Parathyroid adenoma (tissue), 2 donors: ENCODE data around the gene SERF2.

Source experiments
- H2AFZ ChIP-seq: fragments of 300-600 bp; sonication (generic); one replicate; pipeline ENCODE4 v1.7.0; 2017; ENCODE audit warnings: antibody characterized with exemption, mild to moderate bottlenecking
- H3K27ac ChIP-seq: fragments of 300-600 bp; sonication (generic); one replicate; pipeline ENCODE4 v1.7.0; 2017
- H3K27me3 ChIP-seq: fragments of 300-600 bp; sonication (generic); one replicate; pipeline ENCODE4 v1.7.0; 2017; ENCODE audit warnings: low read length; ENCODE audit not compliant: control insufficient read depth, insufficient read depth
- H3K36me3 ChIP-seq: fragments of 300-600 bp; sonication (generic); one replicate; pipeline ENCODE4 v1.7.0; 2017; ENCODE audit warnings: low read length; ENCODE audit not compliant: control insufficient read depth, insufficient read depth
- H3K4me1 ChIP-seq: fragments of 300-600 bp; sonication (generic); one replicate; pipeline ENCODE4 v1.7.0; 2017; ENCODE audit warnings: control low read depth
- H3K4me2 ChIP-seq: fragments of 300-600 bp; sonication (generic); one replicate; pipeline ENCODE4 v1.7.0; 2017; ENCODE audit warnings: low read length
- H3K4me3 ChIP-seq: fragments of 300-600 bp; sonication (generic); one replicate; pipeline ENCODE4 v1.7.0; 2017; ENCODE audit warnings: low read depth, low read length
- H3K79me2 ChIP-seq: fragments of 300-600 bp; sonication (generic); one replicate; pipeline ENCODE4 v1.7.0; 2017; ENCODE audit warnings: control low read depth
- H3K9ac ChIP-seq: fragments of 300-600 bp; sonication (generic); one replicate; pipeline ENCODE4 v1.7.0; 2017; ENCODE audit warnings: mild to moderate bottlenecking
- H3K9me3 ChIP-seq: fragments of 300-600 bp; sonication (generic); one replicate; pipeline ENCODE4 v1.7.0; 2017; ENCODE audit warnings: low read length; ENCODE audit not compliant: control insufficient read depth
- CTCF ChIP-seq: fragments of 300-600 bp; sonication (generic); IDR thresholded peaks from one replicate; pipeline ENCODE4 v1.7.0; 2017; ENCODE audit warnings: antibody characterized with exemption, mild to moderate bottlenecking
- donor health status: primary hyperparathyroidism.

Gene SERF2

GRCh38 chr15:43771816-43772215 lies 20.3 kb upstream of the SERF2 start:
- H3K9me3 ChIP-seq: no peaks in the 10 kb centered on the region
- H3K79me2 ChIP-seq: no peaks in the 10 kb centered on the region
- no peak overlapping the region for H3K4me2 ChIP-seq
- no peak for TF ChIP-seq CTCF
- H3K4me3 ChIP-seq: no peak overlapping the region
- H3K27ac ChIP-seq: no peak overlapping the region
- no peaks in the 10 kb centered on the region for H3K27me3 ChIP-seq
- H2AFZ ChIP-seq: no peak overlapping the region
- H3K36me3 ChIP-seq: no peaks in the 10 kb centered on the region
- H3K9ac ChIP-seq: no peak overlapping the region
- no peaks in the 10 kb centered on the region for H3K4me1 ChIP-seq

GRCh38 chr15:43772624-43773023 lies 19.5 kb upstream of the SERF2 start:
- Histone ChIP-seq H3K79me2 (no peaks in the 10 kb centered on the region), H3K9ac (no peak overlapping the region), H3K4me2 (no peak overlapping the region), H3K4me3 (no peak overlapping the region), H2AFZ (no peak overlapping the region), H3K36me3 (no peaks in the 10 kb centered on the region), H3K4me1 (no peaks in the 10 kb centered on the region), H3K9me3 (no peaks in the 10 kb centered on the region), H3K27me3 (no peaks in the 10 kb centered on the region), H3K27ac (no peak overlapping the region)
- TF ChIP-seq CTCF: no peak

- TF ChIP-seq CTCF: no peak
- Histone ChIP-seq H3K9ac (no peak overlapping the region), H3K27ac (no peak overlapping the region), H3K36me3 (no peaks in the 10 kb centered on the region), H3K4me1 (no peaks in the 10 kb centered on the region), H2AFZ (no peak overlapping the region), H3K4me3 (no peak overlapping the region), H3K4me2 (no peak overlapping the region), H3K9me3 (no peaks in the 10 kb centered on the region), H3K79me2 (no peaks in the 10 kb centered on the region), H3K27me3 (no peaks in the 10 kb centered on the region)
These were observed 18.1 kb upstream of the SERF2 start for GRCh38 chr15:43774062-43774461.

- Histone ChIP-seq H3K4me3 (no peak overlapping the region), H2AFZ (no peak overlapping the region), H3K27me3 (no peaks in the 10 kb centered on the region), H3K79me2 (no peaks in the 10 kb centered on the region), H3K4me1 (no peaks in the 10 kb centered on the region), H3K36me3 (no peaks in the 10 kb centered on the region), H3K9ac (no peak overlapping the region), H3K4me2 (no peak overlapping the region), H3K27ac (no peak overlapping the region), H3K9me3 (no peaks in the 10 kb centered on the region)
- TF ChIP-seq CTCF: peak; percentile 22
These were observed 16.6 kb upstream of the SERF2 start for GRCh38 chr15:43775411-43775965.

- H2AFZ ChIP-seq: peak overlapping the region; percentile 93
- no peak overlapping the region for H3K9ac ChIP-seq
- H3K4me2 ChIP-seq: no peak overlapping the region
- H3K4me3 ChIP-seq: peak overlapping the region; percentile 79
- no peaks in the 10 kb centered on the region for H3K9me3 ChIP-seq
- no peaks in the 10 kb centered on the region for H3K27me3 ChIP-seq
- no peak overlapping the region for H3K27ac ChIP-seq
- TF ChIP-seq CTCF: no peak
- H3K36me3 ChIP-seq: no peaks in the 10 kb centered on the region
- no peaks in the 10 kb centered on the region for H3K4me1 ChIP-seq
- H3K79me2 ChIP-seq: no peaks in the 10 kb centered on the region
These were observed 15.9 kb upstream of the SERF2 start for GRCh38 chr15:43776101-43776717.
